Psoas muscle (tissue), 8 donors: ENCODE data around the gene UBP1. TPM values are rescaled to one million over a fixed set of nuclear protein-coding genes. Genes with fewer than 3 reads are reported as not detected.

ENCODE experiments used
- ATAC-seq, 4 donors: fragments of 200-7000 bp; cut with Tn5 transposase; one replicate each; pipeline ENCODE4 v1.9.1; 2020; ENCODE audit warnings: moderate library complexity in 3 of 4, mild to moderate bottlenecking in 2 of 4
- DNase-seq, 2 donors: peaks; one replicate each; pipeline ENCODE4 v3.0.0-alpha.2; 2020
- H3K27ac ChIP-seq: fragments of 200-600 bp; one replicate; pipeline ENCODE4 v1.8.0; 2022
- H3K27me3 ChIP-seq, 3 donors: fragments of 200-600 bp in 1 of 3; one replicate each; pipeline versions ENCODE4 v1.6.1 to v1.8.0; 2013 to 2022; ENCODE audit warnings: low read length in 2 of 3, mild to moderate bottlenecking in 2 of 3, moderate library complexity in 1 of 3; ENCODE audit not compliant: insufficient read depth in 3 of 3
- H3K36me3 ChIP-seq, 2 donors: fragments of 200-600 bp in 1 of 2; one replicate each; pipeline versions ENCODE4 v1.6.1 to v1.8.0; 2013 to 2022; ENCODE audit warnings: low read depth in 1 of 2, mild to moderate bottlenecking in 1 of 2, moderate library complexity in 1 of 2; ENCODE audit not compliant: insufficient read depth in 1 of 2
- H3K4me1 ChIP-seq: fragments of 200-600 bp; one replicate; pipeline ENCODE4 v1.8.0; 2022
- H3K4me3 ChIP-seq: fragments of 200-600 bp; one replicate; pipeline ENCODE4 v1.8.0; 2022; ENCODE audit warnings: mild to moderate bottlenecking
- H3K9me3 ChIP-seq: fragments of 200-600 bp; one replicate; pipeline ENCODE4 v1.8.0; 2022
- WGBS, 3 donors: extraction: QIAGEN DNeasy Blood & Tissue Kit; methylation state at CpG; one replicate each; pipeline versions ENCODE4 v1.1.6 to v1.1.7; 2013; 5-methylcytosine and 5-hydroxymethylcytosine counted together
- intact Hi-C, 2 donors: fragments of 100-400 bp; cut with DNase I; formaldehyde crosslinking; loops; one replicate each; pipeline versions ENCODE4 v1.11.0 to v1.14.2; 2022
- polyA plus RNA-seq, 3 donors: library from polyadenylated mRNA; stranded (reverse); fragments of 200-250 nt; gene quantifications; one replicate each; pipeline ENCODE4 v1.2.3, GENCODE V29; 2013
- total RNA-seq, 4 donors: library from RNA; stranded (reverse); fragmentation: NEBNext Ultra II Directional in 2 of 4; extraction: Animal tissue kit (Norgen Biotek cat#: 25700) in 2 of 4; gene quantifications; one replicate each; pipeline versions ENCODE4 v1.2.1 to v1.2.4, GENCODE V29; 2021 to 2023
- TF ChIP-seq, protein P1 (sequence below): fragments of 200-600 bp; IDR thresholded peaks from one replicate; pipeline ENCODE4 v1.8.0; 2022; ENCODE audit warnings: antibody characterized with exemption
- donor health status: healthy with polysubstance abuse.
- donor health status: DM: no; HTN: no; CAD: no; lungs with moderate emphysema.
- donor health status: Bipolar disorder and iron deficiency.
- donor health status: healthy.
- donor health status: DM: yes; HTN: yes; CAD: no.
- donor health status: DM: no; HTN: no; CAD: no.
- donor health status: DM: no; HTN: no; CAD: no.
- donor health status: DM: yes; HTN: yes; CAD: no.

UBP1 gene
- total and polyA plus RNA-seq, 7 donors, result 12.6 to 44.1 (median 24.8) TPM

DNA sequence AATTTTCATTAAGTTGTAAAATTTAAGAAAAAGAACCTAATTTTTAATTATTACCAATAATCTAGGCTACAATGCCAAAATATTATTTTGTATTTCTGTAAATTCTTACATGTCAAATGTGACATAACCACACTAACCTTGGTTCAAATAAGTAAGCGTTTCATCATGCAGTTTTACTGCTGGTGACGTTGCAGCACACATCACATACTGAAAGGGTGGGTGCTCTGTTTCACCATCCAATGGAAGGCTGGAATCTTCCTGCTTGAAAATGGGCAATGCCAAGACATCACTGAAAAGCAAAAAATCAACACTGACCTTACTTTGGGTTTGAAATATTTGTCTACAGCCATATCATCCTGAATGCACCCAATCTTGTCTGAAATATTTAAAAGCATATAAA is 14.8 kb downstream of the UBP1 start:
- Histone ChIP-seq H3K4me1 (peaks cover 38% of the 10 kb centered on the region), H3K9me3 (no peaks in the 10 kb centered on the region), H3K4me3 (no peak overlapping the region), H3K27me3 (no peaks in the 10 kb centered on the region), H3K27ac (peak overlapping the region; percentile 77), H3K36me3 (peaks cover 0 to 33% of the 10 kb centered on the region in 2 donors)
- TF ChIP-seq, protein P1, sequence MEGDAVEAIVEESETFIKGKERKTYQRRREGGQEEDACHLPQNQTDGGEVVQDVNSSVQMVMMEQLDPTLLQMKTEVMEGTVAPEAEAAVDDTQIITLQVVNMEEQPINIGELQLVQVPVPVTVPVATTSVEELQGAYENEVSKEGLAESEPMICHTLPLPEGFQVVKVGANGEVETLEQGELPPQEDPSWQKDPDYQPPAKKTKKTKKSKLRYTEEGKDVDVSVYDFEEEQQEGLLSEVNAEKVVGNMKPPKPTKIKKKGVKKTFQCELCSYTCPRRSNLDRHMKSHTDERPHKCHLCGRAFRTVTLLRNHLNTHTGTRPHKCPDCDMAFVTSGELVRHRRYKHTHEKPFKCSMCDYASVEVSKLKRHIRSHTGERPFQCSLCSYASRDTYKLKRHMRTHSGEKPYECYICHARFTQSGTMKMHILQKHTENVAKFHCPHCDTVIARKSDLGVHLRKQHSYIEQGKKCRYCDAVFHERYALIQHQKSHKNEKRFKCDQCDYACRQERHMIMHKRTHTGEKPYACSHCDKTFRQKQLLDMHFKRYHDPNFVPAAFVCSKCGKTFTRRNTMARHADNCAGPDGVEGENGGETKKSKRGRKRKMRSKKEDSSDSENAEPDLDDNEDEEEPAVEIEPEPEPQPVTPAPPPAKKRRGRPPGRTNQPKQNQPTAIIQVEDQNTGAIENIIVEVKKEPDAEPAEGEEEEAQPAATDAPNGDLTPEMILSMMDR, result no peak
- intact Hi-C loops, result no loop called here
- DNase-seq (no peak), ATAC-seq (peak in 3 of 4 donors; percentile 41 to 58 (median 55))
- 51 to 73% (median 56%) methylated on average over 2 of the region's 2 CpGs for WGBS, 3 donors

- Histone ChIP-seq H3K4me3 (peak overlapping the region; percentile 23), H3K9me3 (no peaks in the 10 kb centered on the region), H3K36me3 (peaks cover 0 to 38% of the 10 kb centered on the region in 2 donors), H3K4me1 (peaks cover 38% of the 10 kb centered on the region), H3K27ac (peak overlapping the region; percentile 77), H3K27me3 (no peaks in the 10 kb centered on the region)
- TF ChIP-seq, protein P1, result no peak
- DNase-seq (peak in 1 of 2 donors; percentile 55), ATAC-seq (peak; percentile 66 to 91 (median 80))
- intact Hi-C loops, result no loop called here
- WGBS, 3 donors, result 33 to 56% (median 43%) methylated on average over 10 of the region's 10 CpGs
Measured at GRCh38 chr3:33424606-33425452, 15.4 kb downstream of the UBP1 start.

GRCh38 chr3:33420966-33421365 is 19.2 kb downstream of the UBP1 start:
- intact Hi-C loops, result no loop called here
- Histone ChIP-seq H3K4me1 (peaks cover 21% of the 10 kb centered on the region), H3K27ac (no peak overlapping the region), H3K36me3 (peaks cover 0 to 51% of the 10 kb centered on the region in 2 donors), H3K27me3 (no peaks in the 10 kb centered on the region), H3K9me3 (no peaks in the 10 kb centered on the region), H3K4me3 (no peak overlapping the region)
- WGBS, 3 donors, result 97 to 100% (median 98%) methylated on average over 2 of the region's 2 CpGs
- no peak for ATAC-seq
- no peak for DNase-seq
- TF ChIP-seq, protein P1, result no peak

GRCh38 chr3:33419948-33420347 is 20.3 kb downstream of the UBP1 start:
- DNase-seq (no peak), ATAC-seq (no peak)
- intact Hi-C loops, result no loop called here
- TF ChIP-seq, protein P1, result no peak
- 88 to 98% (median 95%) methylated on average over 1 of the region's 1 CpG for whole genome bisulfite sequencing, 3 donors
- no peaks in the 10 kb centered on the region for H3K27me3 ChIP-seq
- H3K4me3 ChIP-seq, result no peak overlapping the region
- peaks cover 14% of the 10 kb centered on the region for H3K4me1 ChIP-seq
- H3K27ac ChIP-seq, result no peak overlapping the region
- H3K9me3 ChIP-seq, result no peaks in the 10 kb centered on the region
- H3K36me3 ChIP-seq, result peaks cover 0 to 61% of the 10 kb centered on the region in 2 donors
